Tibial artery (tissue), 4 donors: ENCODE data around the gene TNS3.

Experiments used
- DNase-seq, 2 donors: peaks; one replicate each; pipeline ENCODE4 v3.0.0-alpha.2; 2019
- H3K27ac ChIP-seq, 2 donors: fragments of 200-600 bp; sonication (generic) in 1 of 2; 1 replicate in 1 of 2; 2 replicates in 1 of 2; pipeline ENCODE4 v1.5.1; 2018 to 2019; ENCODE audit warnings: mild to moderate bottlenecking in 1 of 2
- H3K27me3 ChIP-seq, 2 donors: fragments of 200-600 bp; sonication (generic) in 1 of 2; one replicate each; pipeline versions ENCODE4 v1.5.1 to v1.6.0; 2016 to 2019
- H3K36me3 ChIP-seq, 3 donors: fragments of 200-600 bp; sonication (generic) in 2 of 3; one replicate each; pipeline ENCODE4 v1.5.1; 2016 to 2019; ENCODE audit warnings: mild to moderate bottlenecking in 2 of 3
- H3K4me1 ChIP-seq, 4 donors: fragments of 200-600 bp; sonication (generic) in 2 of 4; 1 replicate in 3 of 4; 2 replicates in 1 of 4; pipeline ENCODE4 v1.5.1; 2016 to 2019
- H3K4me3 ChIP-seq, 2 donors: fragments of 200-600 bp; sonication (generic) in 1 of 2; 1 replicate in 1 of 2; 2 replicates in 1 of 2; pipeline ENCODE4 v1.5.1; 2018 to 2019; ENCODE audit warnings: mild to moderate bottlenecking in 2 of 2
- H3K9me3 ChIP-seq, 3 donors: fragments of 200-600 bp; sonication (generic) in 1 of 3; one replicate each; pipeline ENCODE4 v1.5.1; 2016 to 2019
- CTCF ChIP-seq, 2 experiments: fragments of 200-600 bp in 1 of 2; fragments of 450-650 bp in 1 of 2; IDR thresholded peaks; one replicate each; pipeline ENCODE4 v1.5.1; 2017 to 2019; ENCODE audit warnings: antibody characterized with exemption in 2 of 2, mild to moderate bottlenecking in 1 of 2, moderate library complexity in 1 of 2
- intact Hi-C: fragments of 100-400 bp; cut with DNase I; formaldehyde crosslinking; loops from one replicate; pipeline ENCODE4 v1.15.0; 2023; ENCODE audit warnings: low total_unique reads

The TNS3 gene

DNA sequence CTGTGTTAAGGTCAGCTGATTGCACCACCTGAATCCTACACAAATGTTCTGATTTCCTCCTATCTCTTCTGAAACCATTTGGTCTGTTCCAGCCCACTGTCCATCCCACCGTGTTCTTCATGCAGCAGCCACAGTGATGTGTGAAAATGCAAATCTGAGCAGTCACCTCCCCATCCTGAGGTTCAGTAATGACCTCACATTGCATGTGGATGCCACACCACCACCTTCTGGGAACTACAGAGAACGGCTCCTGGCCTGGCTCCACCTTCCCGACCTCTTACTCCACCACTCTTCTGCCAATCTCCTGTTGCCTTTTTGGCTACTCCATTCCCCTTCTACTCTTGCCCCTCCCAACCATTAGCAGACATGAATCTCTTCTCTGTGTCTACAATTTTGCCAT lies 244.4 kb downstream of the TNS3 start:
- intact Hi-C loops = no loop called here
- Histone ChIP-seq H3K36me3 (no peaks in the 10 kb centered on the region), H3K27me3 (no peaks in the 10 kb centered on the region), H3K4me3 (no peak overlapping the region), H3K4me1 (peaks cover 0 to 39% (median 28%) of the 10 kb centered on the region in 4 donors), H3K9me3 (no peaks in the 10 kb centered on the region), H3K27ac (peak overlapping the region in 1 of 2 donors; percentile 39)
- no peak for TF ChIP-seq CTCF (IDR thresholded peaks at IDR 0.05)
- DNase-seq = no peak

DNA sequence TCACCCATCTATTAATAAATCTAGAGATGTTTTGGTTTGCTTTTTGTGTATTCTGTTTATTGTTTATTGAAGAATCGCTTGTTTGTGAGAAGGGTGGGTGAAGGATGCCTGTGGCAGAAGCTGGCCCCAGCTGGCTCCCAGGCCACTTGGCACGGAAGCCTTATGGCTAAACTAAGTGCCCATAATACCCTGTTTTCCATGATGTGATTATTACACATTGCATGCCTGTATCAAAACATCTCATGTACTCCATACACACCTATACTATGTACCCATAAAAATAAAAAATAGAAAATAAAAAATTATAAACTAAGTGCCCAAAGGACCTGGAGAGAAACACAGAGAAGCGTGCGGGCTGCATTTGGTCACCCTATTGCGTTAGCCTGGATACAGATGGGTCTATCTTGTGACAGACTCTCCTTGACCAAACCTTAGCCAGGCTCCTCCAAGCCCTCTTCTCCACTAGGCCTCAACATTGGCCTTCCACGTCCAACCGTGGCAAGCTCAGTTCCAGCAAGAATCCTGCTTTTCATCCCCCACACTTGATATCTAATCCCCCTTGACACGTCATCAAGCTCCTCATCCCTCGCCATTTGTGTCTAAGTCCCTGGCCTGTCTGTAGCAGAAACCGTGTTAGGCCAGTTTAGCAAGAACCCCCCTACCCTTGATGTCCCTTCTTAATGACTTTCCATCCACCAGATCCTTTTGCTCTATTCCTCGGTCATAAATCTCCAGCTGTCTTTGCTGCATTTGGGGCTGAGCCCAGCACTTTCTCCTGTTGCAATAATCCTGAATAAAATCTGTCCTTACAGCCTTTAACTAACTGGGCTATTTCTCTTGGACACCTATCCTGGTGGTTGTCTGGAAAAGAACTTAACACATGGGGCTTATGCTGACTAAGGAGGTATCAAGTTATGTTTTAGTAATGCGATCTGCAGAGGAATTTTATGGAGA lies 245.2 kb downstream of the TNS3 start:
- no peak for DNase-seq
- Histone ChIP-seq H3K27me3 (no peaks in the 10 kb centered on the region), H3K9me3 (no peaks in the 10 kb centered on the region), H3K36me3 (no peaks in the 10 kb centered on the region), H3K4me3 (no peak overlapping the region), H3K27ac (peak overlapping the region; percentile 39 to 61), H3K4me1 (peaks cover 0 to 39% (median 29%) of the 10 kb centered on the region in 4 donors)
- intact Hi-C loops = no loop called here
- TF ChIP-seq CTCF (IDR thresholded peaks at IDR 0.05) = no peak

- no peak for TF ChIP-seq CTCF (IDR thresholded peaks at IDR 0.05)
- Histone ChIP-seq H3K27ac (peak overlapping the region; percentile 61 to 62), H3K36me3 (no peaks in the 10 kb centered on the region), H3K9me3 (no peaks in the 10 kb centered on the region), H3K27me3 (no peaks in the 10 kb centered on the region), H3K4me3 (no peak overlapping the region), H3K4me1 (peaks cover 0 to 39% (median 29%) of the 10 kb centered on the region in 4 donors)
- peak; percentile 80 to 89 for DNase-seq
- intact Hi-C loops = no loop called here
Observed at GRCh38 chr7:47335557-47336471, 246.1 kb downstream of the TNS3 start.

GRCh38 chr7:47335071-47335470 lies 246.8 kb downstream of the TNS3 start:
- no peak for TF ChIP-seq CTCF (IDR thresholded peaks at IDR 0.05)
- no peaks in the 10 kb centered on the region for H3K27me3 ChIP-seq
- no peak overlapping the region for H3K4me3 ChIP-seq
- no peaks in the 10 kb centered on the region for H3K9me3 ChIP-seq
- no peak for DNase-seq
- intact Hi-C loops = no loop called here
- H3K27ac ChIP-seq = peak overlapping the region; percentile 61 to 62
- peaks cover 0 to 5% (median 0%) of the 10 kb centered on the region in 3 donors for H3K36me3 ChIP-seq
- peaks cover 0 to 41% (median 29%) of the 10 kb centered on the region in 4 donors for H3K4me1 ChIP-seq

- no peaks in the 10 kb centered on the region for H3K27me3 ChIP-seq
- peaks cover 0 to 5% (median 0%) of the 10 kb centered on the region in 3 donors for H3K36me3 ChIP-seq
- no peak overlapping the region for H3K27ac ChIP-seq
- H3K4me3 ChIP-seq = no peak overlapping the region
- peaks cover 2 to 52% (median 35%) of the 10 kb centered on the region in 4 donors for H3K4me1 ChIP-seq
- intact Hi-C loops = no loop called here
- no peak for DNase-seq
- no peak for TF ChIP-seq CTCF (IDR thresholded peaks at IDR 0.05)
- no peaks in the 10 kb centered on the region for H3K9me3 ChIP-seq
Observed at GRCh38 chr7:47333959-47334358, 248.0 kb downstream of the TNS3 start.
